B cell (primary cell): ENCODE results near the gene SLC25A26. TPM values are rescaled to one million over a fixed set of nuclear protein-coding genes. Genes with fewer than 3 reads are reported as not detected.

Source experiments
- ATAC-seq: fragments of 200-7000 bp; cut with Tn5 transposase; one replicate; pipeline ENCODE4 v1.10.0; 2021; ENCODE audit warnings: low read depth, mild to moderate bottlenecking, moderate number of reproducible peaks, moderate library complexity
- CTCF ChIA-PET: fragments of 350-600 bp; sonication (Branson Sonifier 250); formaldehyde crosslinking; loops from one replicate; lab custom pipeline; 2021; ENCODE audit warnings: antibody characterized with exemption, inconsistent platforms; lab: Charles Lee
- POLR2A ChIA-PET: fragments of 350-600 bp; sonication (Branson Sonifier 250); formaldehyde crosslinking; loops from one replicate; lab custom pipeline; 2021; ENCODE audit warnings: antibody characterized with exemption; lab: Charles Lee
- DNase-seq: peaks from one replicate; pipeline ENCODE4 v3.0.0; 2013
- H2AFZ ChIP-seq: 2 replicates; pipeline ENCODE4 v1.6.1; 2012; ENCODE audit warnings: mild to moderate bottlenecking, low read depth, low read length; ENCODE audit not compliant: insufficient read depth, poor library complexity, severe bottlenecking
- H3K27ac ChIP-seq, 2 donors: 1 replicate in 1 of 2; 2 replicates in 1 of 2; pipeline ENCODE4 v1.5.1; 2012 to 2013; ENCODE audit warnings: low read length in 2 of 2, mild to moderate bottlenecking in 2 of 2, moderate library complexity in 1 of 2
- H3K27me3 ChIP-seq, 4 experiments: fragments of 200-600 bp in 1 of 4; sonication (generic) in 1 of 4; replicated peaks in 1 of 4; 1 replicate in 2 of 4; 2 replicates in 2 of 4; pipeline versions ENCODE4 v1.6.1 to v1.7.0; 2013 to 2016; ENCODE audit warnings: low read length in 3 of 4, mild to moderate bottlenecking in 2 of 4, mixed read lengths in 1 of 4, moderate library complexity in 1 of 4; ENCODE audit not compliant: insufficient read depth in 4 of 4, control insufficient read depth in 3 of 4; ENCODE audit errors: control extremely low read depth in 1 of 4
- H3K36me3 ChIP-seq, 2 experiments: replicated peaks in 1 of 2; 1 replicate in 1 of 2; 2 replicates in 1 of 2; pipeline versions ENCODE4 v1.6.1 to v1.7.1; 2013; ENCODE audit warnings: low read length in 1 of 2; ENCODE audit not compliant: insufficient read depth in 2 of 2, control insufficient read depth in 1 of 2; ENCODE audit errors: control extremely low read depth in 1 of 2, extremely low read depth in 1 of 2
- H3K4me1 ChIP-seq, 2 donors: fragments of 200-600 bp in 1 of 2; sonication (generic) in 1 of 2; 1 replicate in 1 of 2; 2 replicates in 1 of 2; pipeline versions ENCODE4 v1.5.1 to v1.6.1; 2013 to 2017; ENCODE audit warnings: low read length in 2 of 2; ENCODE audit not compliant: control insufficient read depth in 2 of 2, insufficient read depth in 2 of 2
- H3K4me2 ChIP-seq: replicated peaks from 2 replicates; pipeline ENCODE3; 2012; ENCODE audit warnings: mild to moderate bottlenecking, low read depth, low read length; ENCODE audit not compliant: poor library complexity, severe bottlenecking
- H3K4me3 ChIP-seq, 5 experiments: fragments of 200-600 bp in 1 of 5; sonication (generic) in 1 of 5; 1 replicate in 3 of 5; 2 replicates in 2 of 5; pipeline versions ENCODE4 v1.5.1 to v1.7.0; 2011 to 2016; ENCODE audit warnings: low read length in 4 of 5, mild to moderate bottlenecking in 4 of 5, low read depth in 2 of 5, control low read depth in 1 of 5, moderate library complexity in 1 of 5; ENCODE audit not compliant: insufficient read depth in 1 of 5; ENCODE audit errors: control extremely low read depth in 1 of 5, extremely low read depth in 1 of 5
- H3K79me2 ChIP-seq: fragments of 200-600 bp; sonication (generic); one replicate; pipeline ENCODE4 v1.6.0; 2016; ENCODE audit warnings: low read length; ENCODE audit not compliant: control insufficient read depth, insufficient read depth
- H3K9ac ChIP-seq: fragments of 200-600 bp; sonication (generic); 2 replicates; pipeline ENCODE4 v1.6.1; 2017; ENCODE audit warnings: mild to moderate bottlenecking, low read length, moderate library complexity
- H3K9me3 ChIP-seq, 3 donors: one replicate each; pipeline versions ENCODE4 v1.6.1 to v1.7.1; 2013; ENCODE audit warnings: low read length in 2 of 3; ENCODE audit not compliant: control insufficient read depth in 2 of 3, insufficient read depth in 1 of 3; ENCODE audit errors: control extremely low read depth in 1 of 3
- H4K20me1 ChIP-seq: 2 replicates; pipeline ENCODE4 v1.6.0; 2012; ENCODE audit warnings: mild to moderate bottlenecking, low read length; ENCODE audit not compliant: insufficient read depth, control insufficient read depth, poor library complexity, severe bottlenecking
- H3K27ac Mint-ChIP-seq: one replicate; pipeline ENCODE4 v1.8.0; 2021; ENCODE audit warnings: mixed read lengths
- H3K27me3 Mint-ChIP-seq: one replicate; pipeline ENCODE4 v1.8.0; 2021; ENCODE audit warnings: mixed read lengths
- H3K4me1 Mint-ChIP-seq: one replicate; pipeline ENCODE4 v1.8.0; 2021; ENCODE audit warnings: mixed read lengths
- H3K4me3 Mint-ChIP-seq: one replicate; pipeline ENCODE4 v1.8.0; 2021; ENCODE audit warnings: mixed read lengths
- H3K9me3 Mint-ChIP-seq: one replicate; pipeline ENCODE4 v1.8.0; 2022; ENCODE audit warnings: mixed read lengths; ENCODE audit not compliant: insufficient read depth
- CTCF ChIP-seq: fragments of 200-600 bp; IDR thresholded peaks from one replicate; pipeline ENCODE4 v1.8.0; 2022; ENCODE audit warnings: antibody characterized with exemption, mild to moderate bottlenecking
- EZH2 ChIP-seq: IDR thresholded peaks from 2 replicates; pipeline ENCODE4 v1.6.1; 2012; ENCODE audit warnings: borderline replicate concordance, low read depth, mild to moderate bottlenecking, moderate library complexity, low read length; ENCODE audit not compliant: insufficient read depth, poor library complexity, severe bottlenecking
- WGBS: methylation state at CpG from one replicate; pipeline ENCODE4 v1.1.5; 2013; ENCODE audit warnings: missing lambda C conversion rate; ENCODE audit not compliant: insufficient coverage; 5-methylcytosine and 5-hydroxymethylcytosine counted together
- intact Hi-C: fragments of 100-400 bp; cut with micrococcal nuclease; formaldehyde crosslinking; loops from one replicate; pipeline ENCODE4 v1.10.0; 2022
- polyA plus RNA-seq: library from polyadenylated mRNA; depleted of rRNA; stranded (reverse); fragments of >200 nt; gene quantifications from 2 replicates; pipeline ENCODE4 v1.2.3, GENCODE V29; 2012
- total RNA-seq, 2 donors: library from RNA; stranded (reverse); fragments of 120-200 nt in 1 of 2; gene quantifications; 1 replicate in 1 of 2; 2 replicates in 1 of 2; pipeline versions ENCODE4 v1.2.3 to v1.2.4, GENCODE V29; 2013 to 2022

SLC25A26 gene
- total and polyA plus RNA-seq, 2 donors (not counting 1 experiment from before 2014, with no cell fraction given) = 22.3 to 23.8 TPM

GRCh38 chr3:66303491-66303901, 82.7 kb downstream of the SLC25A26 start:
- CTCF ChIA-PET = no interaction called here

More at GRCh38 chr3:66303491-66303901, 82.7 kb downstream of the SLC25A26 start:
- Histone ChIP-seq H4K20me1 (no peaks in the 10 kb centered on the region), H3K9ac (no peak overlapping the region), H3K27ac (peak overlapping the region; percentile 13 to 78), H3K27me3 (no peaks in the 10 kb centered on the region), H3K9me3 (peaks cover 0 to 4% (median 0%) of the 10 kb centered on the region in 3 donors), H3K79me2 (peaks cover 29% of the 10 kb centered on the region), H2AFZ (no peak overlapping the region), H3K4me2 (peak overlapping the region; percentile 61), H3K4me3 (no peak overlapping the region), H3K36me3 (no peaks in the 10 kb centered on the region), H3K4me1 (peaks cover 35 to 39% of the 10 kb centered on the region in 2 donors)
- Mint-ChIP-seq H3K27me3 (no peaks in the 10 kb centered on the region), H3K4me1 (peaks cover 52% of the 10 kb centered on the region), H3K4me3 (peak overlapping the region; percentile 57), H3K27ac (peak overlapping the region; percentile 66), H3K9me3 (no peaks in the 10 kb centered on the region)
- TF ChIP-seq CTCF (no peak), EZH2 (no peak)
- WGBS = 96% methylated on average over 3 of the region's 3 CpGs
- ATAC-seq (peak; percentile 38), DNase-seq (peak; percentile 14)
- intact Hi-C loops = loop anchor here (5.0 kb wide), 1 partner anchor 199 kb away; the partner anchor contains the start of gene LRIG1
- POLR2A ChIA-PET = interaction anchor here (1.6 kb wide), 1 partner anchor 16 kb away, joined by 3 read pairs; no protein-coding TSS in a partner anchor
